Right atrium auricular region (tissue), 2 donors: ENCODE results near the gene SPATC1L. TPM values are rescaled to one million over a fixed set of nuclear protein-coding genes. Genes with fewer than 3 reads are reported as not detected.

Experiments used
- DNase-seq: peaks from one replicate; pipeline ENCODE4 v3.0.0-alpha.2; 2019; ENCODE audit warnings: low spot score
- H3K27ac ChIP-seq, 2 donors: fragments of 200-600 bp; sonication (generic); 1 replicate in 1 of 2; 2 replicates in 1 of 2; pipeline ENCODE4 v1.5.1; 2016 to 2019
- H3K27me3 ChIP-seq, 2 donors: fragments of 200-600 bp; sonication (generic); one replicate each; pipeline versions ENCODE4 v1.5.1 to v1.6.0; 2017 to 2019
- H3K36me3 ChIP-seq: fragments of 200-600 bp; sonication (generic); one replicate; pipeline ENCODE4 v1.5.1; 2016
- H3K4me1 ChIP-seq, 2 donors: fragments of 200-600 bp; sonication (generic); one replicate each; pipeline versions ENCODE4 v1.5.1 to v1.6.0; 2017 to 2019
- H3K4me3 ChIP-seq, 2 donors: fragments of 200-600 bp; sonication (generic); 1 replicate in 1 of 2; 2 replicates in 1 of 2; pipeline ENCODE4 v1.5.1; 2017 to 2019; ENCODE audit warnings: mild to moderate bottlenecking in 1 of 2, moderate library complexity in 1 of 2
- H3K9me3 ChIP-seq, 2 donors: fragments of 200-600 bp; sonication (generic); one replicate each; pipeline ENCODE4 v1.5.1; 2019
- CTCF ChIP-seq, 2 donors: fragments of 200-600 bp; sonication (generic); IDR thresholded peaks; one replicate each; pipeline ENCODE4 v1.5.1; 2019; ENCODE audit warnings: antibody characterized with exemption in 2 of 2
- total RNA-seq, 2 donors: library from RNA; depleted of rRNA; stranded (reverse); fragments of >200 nt; gene quantifications; one replicate each; pipeline ENCODE4 v1.1.0, GENCODE V29; 2016

SPATC1L gene
- total RNA-seq, 2 donors from 2014 or later: 8.7 to 12.5 TPM

GRCh38 chr21:46220847-46221246 lies 36.6 kb upstream of the SPATC1L start:
- peaks cover 0 to 38% of the 10 kb centered on the region in 2 donors for H3K4me1 ChIP-seq
- H3K4me3 ChIP-seq: no peak overlapping the region
- H3K36me3 ChIP-seq: peaks cover 30% of the 10 kb centered on the region
- H3K27ac ChIP-seq: no peak overlapping the region
- H3K27me3 ChIP-seq: no peaks in the 10 kb centered on the region
- DNase-seq: no peak
- H3K9me3 ChIP-seq: no peaks in the 10 kb centered on the region
- TF ChIP-seq CTCF (IDR thresholded peaks at IDR 0.05): no peak

GRCh38 chr21:46220275-46220810 lies 36.1 kb upstream of the SPATC1L start:
- Histone ChIP-seq H3K27ac (no peak overlapping the region), H3K27me3 (no peaks in the 10 kb centered on the region), H3K4me3 (no peak overlapping the region), H3K4me1 (peaks cover 0 to 36% of the 10 kb centered on the region in 2 donors), H3K9me3 (no peaks in the 10 kb centered on the region), H3K36me3 (peaks cover 35% of the 10 kb centered on the region)
- DNase-seq: no peak
- TF ChIP-seq CTCF (IDR thresholded peaks at IDR 0.05): no peak

- no peak overlapping the region for H3K4me3 ChIP-seq
- no peak for TF ChIP-seq CTCF (IDR thresholded peaks at IDR 0.05)
- H3K27me3 ChIP-seq: no peaks in the 10 kb centered on the region
- H3K36me3 ChIP-seq: peaks cover 42% of the 10 kb centered on the region
- no peak for DNase-seq
- peaks cover 0 to 35% of the 10 kb centered on the region in 2 donors for H3K4me1 ChIP-seq
- H3K27ac ChIP-seq: no peak overlapping the region
- no peaks in the 10 kb centered on the region for H3K9me3 ChIP-seq
These were observed 35.5 kb upstream of the SPATC1L start for GRCh38 chr21:46219591-46220239.

- DNase-seq: no peak
- TF ChIP-seq CTCF (IDR thresholded peaks at IDR 0.05): no peak
- H3K4me3 ChIP-seq: no peak overlapping the region
- H3K4me1 ChIP-seq: peaks cover 0 to 28% of the 10 kb centered on the region in 2 donors
- peaks cover 44% of the 10 kb centered on the region for H3K36me3 ChIP-seq
- no peaks in the 10 kb centered on the region for H3K27me3 ChIP-seq
- no peaks in the 10 kb centered on the region for H3K9me3 ChIP-seq
- no peak overlapping the region for H3K27ac ChIP-seq
These were observed 34.8 kb upstream of the SPATC1L start for GRCh38 chr21:46218906-46219590.

GRCh38 chr21:46217511-46218196 lies 33.4 kb upstream of the SPATC1L start:
- DNase-seq: no peak
- Histone ChIP-seq H3K27me3 (no peaks in the 10 kb centered on the region), H3K4me1 (peaks cover 0 to 28% of the 10 kb centered on the region in 2 donors), H3K4me3 (no peak overlapping the region), H3K9me3 (no peaks in the 10 kb centered on the region), H3K27ac (no peak overlapping the region), H3K36me3 (peaks cover 55% of the 10 kb centered on the region)
- no peak for TF ChIP-seq CTCF (IDR thresholded peaks at IDR 0.05)
